Naive thymus-derived CD4-positive, alpha-beta T cell (primary cell): ENCODE measurements around the gene RDH11. TPM values are rescaled to one million over a fixed set of nuclear protein-coding genes. Genes with fewer than 3 reads are reported as not detected.
"Not testable (repeated sequence)": the region's sequence is repeated elsewhere in the genome, so short reads cannot be mapped to it uniquely, and the experiment has no call there.

Experiments
- ATAC-seq: fragments of 150-1000 bp; cut with Tn5 transposase; 2 replicates; pipeline ENCODE4 v1.10.0; 2021; ENCODE audit warnings: mild to moderate bottlenecking, moderate library complexity
- CTCF ChIA-PET: fragments of 350-600 bp; sonication (Branson Sonifier 250); formaldehyde crosslinking; loops from one replicate; lab custom pipeline; 2021; ENCODE audit warnings: antibody characterized with exemption; lab: Charles Lee
- POLR2A ChIA-PET: fragments of 350-600 bp; sonication (Branson Sonifier 250); formaldehyde crosslinking; loops from one replicate; lab custom pipeline; 2021; ENCODE audit warnings: antibody characterized with exemption, inconsistent platforms; lab: Charles Lee
- DNase-seq, 9 donors: peaks; one replicate each; pipeline versions ENCODE4 v3.0.0 to v3.0.0-alpha.2; 2020 to 2022; ENCODE audit warnings: mixed read lengths in 1 of 9
- H3K27ac ChIP-seq: one replicate; pipeline ENCODE4 v1.7.0; 2013; ENCODE audit warnings: mild to moderate bottlenecking, low read depth, low read length, moderate library complexity
- H3K27me3 ChIP-seq, 2 donors: one replicate each; pipeline ENCODE4 v1.7.0; 2013; ENCODE audit warnings: low read length in 2 of 2, mild to moderate bottlenecking in 2 of 2, moderate library complexity in 2 of 2; ENCODE audit not compliant: control insufficient read depth in 2 of 2, insufficient read depth in 2 of 2
- H3K36me3 ChIP-seq, 3 experiments: 1 replicate in 2 of 3; 2 replicates in 1 of 3; pipeline ENCODE4 v1.7.0; 2013; ENCODE audit warnings: low read length in 3 of 3, mild to moderate bottlenecking in 3 of 3, moderate library complexity in 1 of 3; ENCODE audit not compliant: insufficient read depth in 3 of 3, control insufficient read depth in 2 of 3
- H3K4me1 ChIP-seq, 2 donors: one replicate each; pipeline ENCODE4 v1.7.0; 2013; ENCODE audit warnings: low read length in 2 of 2, mild to moderate bottlenecking in 2 of 2, moderate library complexity in 1 of 2; ENCODE audit not compliant: control insufficient read depth in 2 of 2, insufficient read depth in 2 of 2
- H3K4me3 ChIP-seq: 2 replicates; pipeline ENCODE4 v1.7.0; 2013; ENCODE audit warnings: mild to moderate bottlenecking, low read length
- H3K9me3 ChIP-seq, 3 experiments: 1 replicate in 2 of 3; 2 replicates in 1 of 3; pipeline ENCODE4 v1.7.0; 2013; ENCODE audit warnings: low read length in 3 of 3; ENCODE audit not compliant: control insufficient read depth in 2 of 3
- H3K27ac Mint-ChIP-seq, 9 donors: one replicate each; pipeline ENCODE4 v1.8.0; 2020 to 2022; ENCODE audit warnings: mixed read lengths in 9 of 9, mild to moderate bottlenecking in 8 of 9, moderate library complexity in 5 of 9, inconsistent platforms in 2 of 9
- H3K27me3 Mint-ChIP-seq, 5 donors: one replicate each; pipeline ENCODE4 v1.8.0; 2021 to 2022; ENCODE audit warnings: mixed read lengths in 5 of 5, mild to moderate bottlenecking in 1 of 5
- H3K36me3 Mint-ChIP-seq, 5 donors: one replicate each; pipeline ENCODE4 v1.8.0; 2020 to 2022; ENCODE audit warnings: mixed read lengths in 5 of 5, mild to moderate bottlenecking in 3 of 5, inconsistent platforms in 1 of 5
- H3K4me1 Mint-ChIP-seq, 7 donors: one replicate each; pipeline ENCODE4 v1.8.0; 2020 to 2022; ENCODE audit warnings: mixed read lengths in 7 of 7, mild to moderate bottlenecking in 3 of 7, inconsistent platforms in 1 of 7
- H3K4me3 Mint-ChIP-seq, 10 donors: one replicate each; pipeline ENCODE4 v1.8.0; 2020 to 2022; ENCODE audit warnings: mild to moderate bottlenecking in 10 of 10, mixed read lengths in 10 of 10, moderate library complexity in 6 of 10, inconsistent platforms in 2 of 10
- H3K9me3 Mint-ChIP-seq, 11 donors: one replicate each; pipeline ENCODE4 v1.8.0; 2020 to 2022; ENCODE audit warnings: mixed read lengths in 11 of 11, mild to moderate bottlenecking in 4 of 11, inconsistent platforms in 1 of 11, moderate library complexity in 1 of 11
- intact Hi-C, 2 donors: fragments of 100-400 bp; cut with micrococcal nuclease; formaldehyde crosslinking; loops; one replicate each; pipeline ENCODE4 v1.15.1; 2023
- polyA plus RNA-seq, 2 donors: library from polyadenylated mRNA; unstranded; fragments of 300-500 nt; fragmentation: Illumina TruSeq; gene quantifications; one replicate each; pipeline ENCODE4 v1.2.3, GENCODE V29; 2021
- total RNA-seq, 6 experiments: library from RNA in 5 of 6; stranded (reverse) in 5 of 6; gene quantifications; 1 replicate in 5 of 6; 2 replicates in 1 of 6; pipeline ENCODE4 v1.2.3 and lab custom pipeline; 2021 to 2026

RDH11 gene
- total and polyA plus RNA-seq, 7 experiments from 2014 or later: 22.3 to 96.8 (median 43.3) TPM

DNA sequence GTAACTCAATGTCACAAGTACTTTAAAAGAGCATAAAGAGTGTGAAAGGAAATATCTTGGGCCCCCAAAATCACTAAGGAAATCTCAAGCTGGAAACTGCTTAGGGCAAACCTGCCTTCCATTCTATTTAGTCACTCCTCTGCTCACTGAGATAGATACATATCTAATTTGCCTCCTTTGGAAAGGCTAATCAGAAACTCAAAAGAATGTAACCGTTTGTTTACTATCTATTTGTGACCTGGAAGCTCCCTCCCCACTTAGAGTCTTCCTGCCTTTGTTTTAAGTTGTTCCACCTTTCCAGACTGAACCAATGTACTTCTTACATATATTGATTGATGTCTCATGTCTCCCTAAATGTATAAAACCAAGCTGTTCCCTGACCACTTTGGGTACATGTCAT lies 14.2 kb upstream of the RDH11 start:
- POLR2A ChIA-PET, DNase-seq, H3K36me3 ChIP-seq, H3K27ac Mint-ChIP-seq, H3K4me3 Mint-ChIP-seq, H3K4me1 ChIP-seq, H3K4me3 ChIP-seq, ATAC-seq, H3K4me1 Mint-ChIP-seq, H3K36me3 Mint-ChIP-seq, H3K9me3 ChIP-seq, H3K27ac ChIP-seq, H3K27me3 ChIP-seq: not testable (repeated sequence)
- CTCF ChIA-PET: interaction anchor here (1.2 to 1.4 kb wide), 2 partner anchors 89 to 126 kb away, joined by 3 read pairs; no protein-coding TSS in a partner anchor
- intact Hi-C loops: loop anchor here in 1 of 2 donors (10.0 kb wide), 1 partner anchor 545 kb away; no protein-coding TSS in a partner anchor
- H3K9me3 Mint-ChIP-seq: peaks cover 0 to 25% (median 4%) of the 10 kb centered on the region in 11 donors
- H3K27me3 Mint-ChIP-seq: peaks cover 0 to 12% (median 0%) of the 10 kb centered on the region in 5 donors

DNA sequence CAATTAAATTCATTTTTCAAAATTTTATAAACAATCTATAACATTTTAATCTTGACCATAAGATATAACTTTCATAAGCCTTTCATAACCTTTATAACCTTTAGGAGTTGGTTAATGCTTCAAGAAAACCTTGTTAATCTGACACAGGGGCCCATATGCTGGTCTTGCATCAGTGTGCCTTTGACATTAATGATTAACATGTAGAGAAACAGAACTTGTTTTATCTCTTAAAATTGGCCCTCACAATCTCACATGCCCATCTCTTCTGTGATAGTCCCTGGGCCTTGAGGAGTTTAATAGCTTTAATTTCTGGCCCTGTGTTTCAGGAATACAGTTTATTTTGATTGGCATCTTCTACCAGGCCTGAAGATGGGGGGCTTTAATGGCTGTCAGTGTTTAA lies 13.8 kb upstream of the RDH11 start:
- Mint-ChIP-seq H3K27me3 (peaks cover 0 to 16% (median 0%) of the 10 kb centered on the region in 5 donors), H3K9me3 (peaks cover 0 to 25% (median 4%) of the 10 kb centered on the region in 11 donors)
- H3K27ac Mint-ChIP-seq, ATAC-seq, H3K4me3 Mint-ChIP-seq, H3K27me3 ChIP-seq, H3K4me3 ChIP-seq, H3K9me3 ChIP-seq, POLR2A ChIA-PET, DNase-seq, H3K4me1 ChIP-seq, H3K4me1 Mint-ChIP-seq, H3K36me3 Mint-ChIP-seq, H3K36me3 ChIP-seq, H3K27ac ChIP-seq: not testable (repeated sequence)
- CTCF ChIA-PET: interaction anchor here (1.2 kb wide), 1 partner anchor 125 kb away, joined by 3 read pairs; no protein-coding TSS in a partner anchor
- intact Hi-C loops: loop anchor here in 1 of 2 donors (10.0 kb wide), 1 partner anchor 545 kb away; no protein-coding TSS in a partner anchor

DNA sequence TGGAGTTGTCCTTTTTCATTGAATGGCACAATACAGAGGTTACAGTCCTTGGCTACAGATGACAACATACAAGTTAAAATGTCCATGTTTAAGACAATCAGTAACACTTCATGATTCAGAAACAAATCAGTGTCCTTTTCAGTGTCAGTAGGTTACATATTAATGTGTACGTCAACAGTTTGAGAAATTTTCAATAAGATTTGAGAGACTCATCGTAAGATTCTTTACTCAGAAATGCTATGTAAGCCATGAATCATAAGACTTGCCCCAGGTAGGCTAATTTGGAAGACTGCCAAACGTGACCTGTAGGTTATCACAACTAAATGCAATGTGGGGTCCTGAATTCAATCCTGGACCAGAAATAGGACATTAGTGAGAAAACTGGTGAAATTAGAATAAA lies 9.6 kb upstream of the RDH11 start:
- Mint-ChIP-seq H3K4me1 (peaks cover 0 to 2% (median 0%) of the 10 kb centered on the region in 7 donors), H3K36me3 (peaks cover 0 to 3% (median 0%) of the 10 kb centered on the region in 5 donors), H3K27me3 (peaks cover 0 to 8% (median 0%) of the 10 kb centered on the region in 5 donors), H3K27ac (no peak overlapping the region), H3K4me3 (no peak overlapping the region), H3K9me3 (peaks cover 0 to 18% (median 4%) of the 10 kb centered on the region in 11 donors)
- Histone ChIP-seq H3K27me3 (no peaks in the 10 kb centered on the region), H3K4me3 (no peak overlapping the region), H3K36me3 (no peaks in the 10 kb centered on the region), H3K4me1 (no peaks in the 10 kb centered on the region), H3K9me3 (no peaks in the 10 kb centered on the region), H3K27ac (no peak overlapping the region)
- ChIA-PET CTCF (interaction anchor here (0.8 to 2.7 kb wide), 18 partner anchors 8 to 278 kb away, joined by 3 to 57 read pairs (median 9); partner anchors contain the start of genes ARG2 and RDH11), POLR2A (interaction anchor here (0.9 to 1.5 kb wide), 3 partner anchors 10 to 285 kb away, joined by 4 read pairs; partner anchors contain the start of gene RDH11)
- no peak for ATAC-seq
- intact Hi-C loops: loop anchor here (2.0 to 10.0 kb wide), 4 partner anchors 30 to 540 kb away; partner anchors contain the start of gene VTI1B (in 1 of the 2)
- DNase-seq: no peak

DNA sequence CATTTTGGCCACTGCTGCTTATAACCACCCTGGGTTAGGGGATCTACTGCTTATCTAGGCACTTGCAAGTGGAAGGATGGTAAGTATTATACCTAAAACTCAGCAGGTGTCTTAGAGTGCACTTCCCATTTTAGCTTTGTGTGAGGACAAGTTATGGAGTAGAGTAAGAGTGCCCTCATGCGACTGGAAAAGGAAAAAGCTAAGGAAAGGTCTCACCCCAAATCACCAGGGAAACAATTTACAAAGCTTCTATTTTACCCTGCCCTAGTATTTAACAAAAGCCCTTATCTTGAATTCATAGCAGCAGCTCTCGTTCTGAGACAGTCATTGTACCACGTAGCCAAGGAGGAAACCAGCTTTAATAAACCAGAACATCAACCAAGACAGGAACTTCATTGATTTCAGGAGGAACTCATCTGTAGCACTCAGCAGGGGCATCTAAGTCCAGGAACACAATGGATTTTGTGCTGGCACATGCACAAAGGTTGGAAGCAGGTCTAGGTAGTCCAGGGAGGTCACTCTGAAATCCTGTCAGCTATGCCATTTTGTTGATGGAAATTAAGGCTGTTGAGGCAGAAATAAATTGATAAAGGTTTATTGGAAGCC lies 9.0 kb upstream of the RDH11 start:
- Mint-ChIP-seq H3K4me3 (no peak overlapping the region), H3K27ac (peak overlapping the region in 1 of 9 donors; percentile 38), H3K27me3 (peaks cover 0 to 8% (median 0%) of the 10 kb centered on the region in 5 donors), H3K9me3 (peaks cover 0 to 11% (median 0%) of the 10 kb centered on the region in 11 donors), H3K36me3 (no peaks in the 10 kb centered on the region), H3K4me1 (peaks cover 0 to 2% (median 0%) of the 10 kb centered on the region in 7 donors)
- POLR2A ChIA-PET: interaction anchor here (0.9 to 1.5 kb wide), 6 partner anchors 9 to 284 kb away, joined by 4 to 6 read pairs (median 4); partner anchors contain the start of genes PIGH and RDH11
- Histone ChIP-seq H3K4me3 (no peak overlapping the region), H3K27ac (no peak overlapping the region), H3K27me3 (no peaks in the 10 kb centered on the region), H3K9me3 (no peaks in the 10 kb centered on the region), H3K36me3 (no peaks in the 10 kb centered on the region), H3K4me1 (no peaks in the 10 kb centered on the region)
- peak; percentile 93 for ATAC-seq
- peak in 7 of 9 donors; percentile 29 to 63 (median 52) for DNase-seq
- CTCF ChIA-PET: interaction anchor here (0.6 to 2.7 kb wide), 33 partner anchors 8 to 1345 kb away, joined by 3 to 57 read pairs (median 5); partner anchors contain the start of genes ARG2, PIGH, RDH11 and VTI1B
- intact Hi-C loops: loop anchor here (1.0 to 10.0 kb wide), 11 partner anchors 9 to 1207 kb away; partner anchors contain the start of genes RDH11 (in 2 of the 2) and VTI1B (in 1 of the 2)

DNA sequence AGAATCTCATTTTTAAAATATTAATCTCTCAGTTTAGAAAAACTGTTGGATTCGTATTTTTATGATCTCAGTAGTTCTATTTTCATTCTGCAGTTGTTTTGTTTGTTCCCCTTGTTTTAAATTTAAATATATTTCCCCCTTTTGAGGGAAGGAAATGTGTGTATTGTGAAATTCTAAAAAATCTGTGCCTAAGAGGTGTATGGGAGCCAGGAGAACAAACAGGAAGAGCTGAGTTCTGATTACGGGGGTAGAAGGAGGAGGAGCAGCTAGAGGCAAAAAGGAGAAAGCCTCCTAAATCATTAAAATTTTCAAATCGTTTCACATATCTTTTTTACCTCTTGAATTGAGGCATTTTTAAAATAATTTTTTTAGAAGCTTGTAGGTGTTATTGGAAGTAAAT lies 8.4 kb upstream of the RDH11 start:
- Histone ChIP-seq H3K27me3 (no peaks in the 10 kb centered on the region), H3K4me1 (no peaks in the 10 kb centered on the region), H3K36me3 (no peaks in the 10 kb centered on the region), H3K9me3 (no peaks in the 10 kb centered on the region), H3K4me3 (no peak overlapping the region), H3K27ac (no peak overlapping the region)
- H3K9me3 Mint-ChIP-seq: peaks cover 0 to 8% (median 0%) of the 10 kb centered on the region in 11 donors
- H3K27me3 Mint-ChIP-seq: peaks cover 0 to 8% (median 0%) of the 10 kb centered on the region in 5 donors
- H3K27ac Mint-ChIP-seq: no peak overlapping the region
- H3K4me3 Mint-ChIP-seq: no peak overlapping the region
- CTCF ChIA-PET: interaction anchor here (0.7 to 2.7 kb wide), 28 partner anchors 9 to 1345 kb away, joined by 3 to 57 read pairs (median 6); partner anchors contain the start of genes ARG2, PIGH, RDH11 and VTI1B
- peaks cover 0 to 2% (median 0%) of the 10 kb centered on the region in 7 donors for H3K4me1 Mint-ChIP-seq
- intact Hi-C loops: loop anchor here (1.0 to 10.0 kb wide), 11 partner anchors 9 to 1207 kb away; partner anchors contain the start of genes RDH11 (in 2 of the 2) and VTI1B (in 1 of the 2)
- POLR2A ChIA-PET: interaction anchor here (0.9 to 1.5 kb wide), 6 partner anchors 8 to 284 kb away, joined by 4 to 6 read pairs (median 4); partner anchors contain the start of genes PIGH and RDH11
- ATAC-seq: no peak
- DNase-seq: no peak
- H3K36me3 Mint-ChIP-seq: no peaks in the 10 kb centered on the region

DNA sequence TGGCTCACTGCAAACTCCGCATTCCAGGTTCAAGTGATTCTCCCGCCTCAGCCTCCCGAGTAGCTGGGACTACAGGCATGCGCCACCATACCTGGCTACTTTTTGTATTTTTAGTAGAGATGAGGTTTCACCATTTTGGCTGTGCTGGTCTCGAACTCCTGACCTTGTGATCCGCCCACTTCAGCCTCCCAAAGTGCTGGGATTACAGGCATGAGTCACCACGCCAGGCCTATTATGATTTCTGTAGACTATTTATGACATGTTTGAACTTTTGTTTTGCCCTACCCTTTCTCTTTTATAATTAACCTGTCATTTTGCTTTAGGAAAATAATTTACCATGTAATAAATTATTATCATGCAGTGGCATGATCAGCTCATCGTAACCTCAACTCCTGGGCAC lies 5.9 kb upstream of the RDH11 start, which contains the start of gene RDH12:
TSS of gene RDH12 (plus strand) at position 395 of the 400 bp plus-strand sequence. CDS start 20,757 bp downstream, outside the sequence.
- not testable (repeated sequence) for ATAC-seq
- intact Hi-C loops: loop anchor here in 1 of 2 donors (5.0 to 10.0 kb wide), 2 partner anchors 537 to 1204 kb away; no protein-coding TSS in a partner anchor

More for the DNA sequence above, 5.9 kb upstream of the RDH11 start, which contains the start of gene RDH12:
- H3K27me3 Mint-ChIP-seq, DNase-seq, H3K4me3 ChIP-seq, H3K36me3 ChIP-seq, H3K4me3 Mint-ChIP-seq, POLR2A ChIA-PET, H3K9me3 ChIP-seq, H3K27ac Mint-ChIP-seq, H3K27ac ChIP-seq, H3K36me3 Mint-ChIP-seq, H3K4me1 Mint-ChIP-seq, H3K4me1 ChIP-seq, H3K9me3 Mint-ChIP-seq, H3K27me3 ChIP-seq: not testable (repeated sequence)
- CTCF ChIA-PET: interaction anchor here (1.2 to 1.8 kb wide), 2 partner anchors 117 to 274 kb away, joined by 5 to 6 read pairs; no protein-coding TSS in a partner anchor
